IMR-90 (cell line): ENCODE results near the gene TGFB3.

Experiments used
- CEBPB ChIP-seq: IDR thresholded peaks from 2 replicates; pipeline ENCODE4 v1.6.1; 2012; ENCODE audit warnings: low read depth, low read length, improper control_type of control experiment
- POLR2A ChIP-seq: IDR thresholded peaks from 2 replicates; pipeline ENCODE4 v1.6.1; 2012; ENCODE audit warnings: mild to moderate bottlenecking, low read depth, low read length
- RAD21 ChIP-seq: IDR thresholded peaks from 2 replicates; pipeline ENCODE4 v1.6.1; 2012; ENCODE audit warnings: low read length, improper control_type of control experiment
- RCOR1 ChIP-seq: IDR thresholded peaks from 2 replicates; pipeline ENCODE4 v1.6.1; 2012; ENCODE audit warnings: mild to moderate bottlenecking, low read length, improper control_type of control experiment; ENCODE audit not compliant: insufficient replicate concordance
- SMC3 ChIP-seq: fragments of 150-350 bp; IDR thresholded peaks from 2 replicates; pipeline ENCODE4 v1.6.1; 2016; ENCODE audit warnings: low read depth, mild to moderate bottlenecking, antibody characterized with exemption, low read length, moderate library complexity
- TF ChIP-seq, protein P1 (sequence below): conservative IDR thresholded peaks from 2 replicates; pipeline ENCODE4 v1.5.1; 2012; ENCODE audit warnings: mild to moderate bottlenecking, low read depth, low read length, improper control_type of control experiment
- TF ChIP-seq, protein P2 (sequence below): fragments of 150-350 bp; IDR thresholded peaks from 2 replicates; pipeline ENCODE4 v1.6.1; 2016; ENCODE audit warnings: low read depth, mild to moderate bottlenecking, low read length, moderate library complexity, borderline replicate concordance

DNA sequence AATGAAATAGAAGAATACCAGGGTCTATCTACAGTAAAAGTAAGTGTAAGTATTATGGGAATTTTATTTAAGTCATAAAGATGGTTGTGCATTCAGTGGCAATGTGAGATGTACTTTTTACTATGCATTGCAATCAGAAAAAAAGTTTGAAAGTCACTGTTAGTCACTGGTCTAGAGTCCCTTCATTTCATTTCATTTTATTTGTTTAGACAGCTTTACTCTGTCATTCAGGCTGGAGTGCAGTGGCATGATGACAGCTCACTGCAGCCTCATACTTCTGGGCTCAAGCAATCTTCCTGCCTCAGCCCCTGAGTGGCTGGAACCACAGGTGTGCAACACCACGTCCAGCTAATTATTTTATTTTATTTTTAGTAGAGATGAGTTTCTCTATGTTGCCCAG is 42.6 kb downstream of the TGFB3 start:
- TF ChIP-seq POLR2A (no peak), RCOR1 (no peak), CEBPB (no peak), SMC3 (no peak), RAD21 (no peak)
- TF ChIP-seq, protein P1, sequence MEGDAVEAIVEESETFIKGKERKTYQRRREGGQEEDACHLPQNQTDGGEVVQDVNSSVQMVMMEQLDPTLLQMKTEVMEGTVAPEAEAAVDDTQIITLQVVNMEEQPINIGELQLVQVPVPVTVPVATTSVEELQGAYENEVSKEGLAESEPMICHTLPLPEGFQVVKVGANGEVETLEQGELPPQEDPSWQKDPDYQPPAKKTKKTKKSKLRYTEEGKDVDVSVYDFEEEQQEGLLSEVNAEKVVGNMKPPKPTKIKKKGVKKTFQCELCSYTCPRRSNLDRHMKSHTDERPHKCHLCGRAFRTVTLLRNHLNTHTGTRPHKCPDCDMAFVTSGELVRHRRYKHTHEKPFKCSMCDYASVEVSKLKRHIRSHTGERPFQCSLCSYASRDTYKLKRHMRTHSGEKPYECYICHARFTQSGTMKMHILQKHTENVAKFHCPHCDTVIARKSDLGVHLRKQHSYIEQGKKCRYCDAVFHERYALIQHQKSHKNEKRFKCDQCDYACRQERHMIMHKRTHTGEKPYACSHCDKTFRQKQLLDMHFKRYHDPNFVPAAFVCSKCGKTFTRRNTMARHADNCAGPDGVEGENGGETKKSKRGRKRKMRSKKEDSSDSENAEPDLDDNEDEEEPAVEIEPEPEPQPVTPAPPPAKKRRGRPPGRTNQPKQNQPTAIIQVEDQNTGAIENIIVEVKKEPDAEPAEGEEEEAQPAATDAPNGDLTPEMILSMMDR: no peak
- TF ChIP-seq, protein P2, sequence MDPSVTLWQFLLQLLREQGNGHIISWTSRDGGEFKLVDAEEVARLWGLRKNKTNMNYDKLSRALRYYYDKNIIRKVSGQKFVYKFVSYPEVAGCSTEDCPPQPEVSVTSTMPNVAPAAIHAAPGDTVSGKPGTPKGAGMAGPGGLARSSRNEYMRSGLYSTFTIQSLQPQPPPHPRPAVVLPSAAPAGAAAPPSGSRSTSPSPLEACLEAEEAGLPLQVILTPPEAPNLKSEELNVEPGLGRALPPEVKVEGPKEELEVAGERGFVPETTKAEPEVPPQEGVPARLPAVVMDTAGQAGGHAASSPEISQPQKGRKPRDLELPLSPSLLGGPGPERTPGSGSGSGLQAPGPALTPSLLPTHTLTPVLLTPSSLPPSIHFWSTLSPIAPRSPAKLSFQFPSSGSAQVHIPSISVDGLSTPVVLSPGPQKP: no peak
